Thyroid gland (tissue), 4 donors: Measurements from ENCODE around the gene ZNF462. TPM values are rescaled to one million over a fixed set of nuclear protein-coding genes. Genes with fewer than 3 reads are reported as not detected.

Experiments
- DNase-seq, 2 donors: peaks; one replicate each; pipeline ENCODE4 v3.0.0-alpha.2; 2019
- H3K27ac ChIP-seq, 3 donors: fragments of 200-600 bp; sonication (generic); 1 replicate in 2 of 3; 2 replicates in 1 of 3; pipeline ENCODE4 v1.5.1; 2016 to 2019; ENCODE audit warnings: mild to moderate bottlenecking in 1 of 3, moderate library complexity in 1 of 3
- H3K27me3 ChIP-seq: fragments of 200-600 bp; sonication (generic); one replicate; pipeline ENCODE4 v1.5.1; 2019
- H3K36me3 ChIP-seq, 2 donors: fragments of 200-600 bp; sonication (generic); one replicate each; pipeline ENCODE4 v1.5.1; 2016 to 2019
- H3K4me1 ChIP-seq, 2 donors: fragments of 200-600 bp; sonication (generic); one replicate each; pipeline ENCODE4 v1.5.1; 2017 to 2019
- H3K4me3 ChIP-seq, 3 donors: fragments of 200-600 bp; sonication (generic); replicated peaks in 1 of 3; 1 replicate in 2 of 3; 2 replicates in 1 of 3; pipeline ENCODE4 v1.5.1; 2016; ENCODE audit warnings: mild to moderate bottlenecking in 1 of 3
- H3K9me3 ChIP-seq: fragments of 200-600 bp; sonication (generic); one replicate; pipeline ENCODE4 v1.5.1; 2017
- POLR2A ChIP-seq, 2 donors: fragments of 450-650 bp; IDR thresholded peaks; one replicate each; pipeline ENCODE4 v1.6.1; 2017; ENCODE audit warnings: antibody characterized with exemption in 2 of 2, mild to moderate bottlenecking in 2 of 2, moderate library complexity in 1 of 2
- WGBS, 2 donors: methylation state at CpG; one replicate each; pipeline ENCODE4 v1.1.5; 2017; 5-methylcytosine and 5-hydroxymethylcytosine counted together
- intact Hi-C: fragments of 100-400 bp; cut with DNase I; formaldehyde crosslinking; loops from one replicate; pipeline ENCODE4 v1.15.1; 2023
- total RNA-seq, 4 donors: library from RNA; depleted of rRNA; stranded (reverse); fragments of >200 nt; gene quantifications; one replicate each; pipeline ENCODE4 v1.2.3, GENCODE V29; 2016
- TF ChIP-seq, protein P1 (sequence below), 6 experiments: fragments of 200-600 bp in 3 of 6; fragments of 450-650 bp in 3 of 6; sonication (generic) in 3 of 6; IDR thresholded peaks; one replicate each; pipeline ENCODE4 v1.5.1; 2016 to 2019; ENCODE audit warnings: antibody characterized with exemption in 6 of 6, mild to moderate bottlenecking in 2 of 6, inconsistent platforms in 1 of 6, moderate library complexity in 1 of 6

The ZNF462 gene
- total RNA-seq, 4 donors from 2014 or later = 33.3 to 60.4 (median 46.3) TPM

DNA sequence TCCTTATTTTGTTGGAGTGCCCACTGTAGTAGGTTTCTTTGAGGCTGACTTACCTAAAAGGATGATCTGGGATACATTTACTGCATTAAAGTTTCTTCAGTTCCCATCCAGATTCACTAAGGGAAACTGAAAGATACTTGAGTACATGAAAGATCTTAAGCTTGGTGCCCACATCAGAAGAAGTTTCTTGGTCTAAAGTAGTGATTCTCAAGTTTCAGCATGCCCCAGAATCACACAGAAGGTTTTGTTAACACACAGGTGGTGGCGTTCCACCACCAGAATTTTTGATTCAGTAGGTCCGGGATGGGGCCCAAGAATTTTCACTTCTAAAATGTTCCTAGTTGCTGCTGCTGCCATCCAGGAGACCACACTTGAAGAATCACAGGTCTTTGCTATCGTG lies 171.0 kb downstream of the ZNF462 start:
- H3K36me3 ChIP-seq = no peaks in the 10 kb centered on the region
- 83 to 88% methylated on average over 3 of the region's 3 CpGs for WGBS, 2 donors
- H3K9me3 ChIP-seq = no peaks in the 10 kb centered on the region
- TF ChIP-seq POLR2A (IDR thresholded peaks at IDR 0.05) = no peak
- TF ChIP-seq, protein P1, sequence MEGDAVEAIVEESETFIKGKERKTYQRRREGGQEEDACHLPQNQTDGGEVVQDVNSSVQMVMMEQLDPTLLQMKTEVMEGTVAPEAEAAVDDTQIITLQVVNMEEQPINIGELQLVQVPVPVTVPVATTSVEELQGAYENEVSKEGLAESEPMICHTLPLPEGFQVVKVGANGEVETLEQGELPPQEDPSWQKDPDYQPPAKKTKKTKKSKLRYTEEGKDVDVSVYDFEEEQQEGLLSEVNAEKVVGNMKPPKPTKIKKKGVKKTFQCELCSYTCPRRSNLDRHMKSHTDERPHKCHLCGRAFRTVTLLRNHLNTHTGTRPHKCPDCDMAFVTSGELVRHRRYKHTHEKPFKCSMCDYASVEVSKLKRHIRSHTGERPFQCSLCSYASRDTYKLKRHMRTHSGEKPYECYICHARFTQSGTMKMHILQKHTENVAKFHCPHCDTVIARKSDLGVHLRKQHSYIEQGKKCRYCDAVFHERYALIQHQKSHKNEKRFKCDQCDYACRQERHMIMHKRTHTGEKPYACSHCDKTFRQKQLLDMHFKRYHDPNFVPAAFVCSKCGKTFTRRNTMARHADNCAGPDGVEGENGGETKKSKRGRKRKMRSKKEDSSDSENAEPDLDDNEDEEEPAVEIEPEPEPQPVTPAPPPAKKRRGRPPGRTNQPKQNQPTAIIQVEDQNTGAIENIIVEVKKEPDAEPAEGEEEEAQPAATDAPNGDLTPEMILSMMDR (IDR thresholded peaks at IDR 0.05) = no peak
- intact Hi-C loops = no loop called here
- H3K27ac ChIP-seq = no peak overlapping the region
- H3K27me3 ChIP-seq = no peaks in the 10 kb centered on the region
- H3K4me1 ChIP-seq = no peaks in the 10 kb centered on the region
- DNase-seq = no peak
- H3K4me3 ChIP-seq = no peak overlapping the region

DNA sequence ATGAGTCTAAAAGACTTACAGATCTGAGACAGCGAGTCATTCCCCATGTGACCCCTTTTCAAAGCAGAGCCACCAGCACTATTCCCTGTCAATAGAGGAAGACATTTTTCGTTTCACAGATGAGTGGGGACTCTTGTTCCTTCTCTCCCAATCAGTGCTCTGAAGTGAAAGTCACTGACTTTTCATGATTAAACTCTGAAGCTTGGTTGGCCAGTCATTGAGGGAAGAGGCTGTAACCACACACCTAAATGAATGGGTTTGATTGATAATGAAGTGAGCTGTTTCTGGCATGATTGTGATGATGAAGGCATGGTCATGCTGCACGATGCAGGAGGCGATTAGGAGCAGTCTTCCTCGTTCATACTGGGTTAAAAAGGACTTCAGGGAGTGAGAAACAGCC lies 171.9 kb downstream of the ZNF462 start:
- H3K4me1 ChIP-seq = no peaks in the 10 kb centered on the region
- DNase-seq = no peak
- H3K36me3 ChIP-seq = no peaks in the 10 kb centered on the region
- H3K9me3 ChIP-seq = no peaks in the 10 kb centered on the region
- H3K4me3 ChIP-seq = no peak overlapping the region
- WGBS, 2 donors = 87 to 91% methylated on average over 5 of the region's 5 CpGs
- no peak overlapping the region for H3K27ac ChIP-seq
- intact Hi-C loops = no loop called here
- H3K27me3 ChIP-seq = no peaks in the 10 kb centered on the region
- no peak for TF ChIP-seq POLR2A (IDR thresholded peaks at IDR 0.05)
- TF ChIP-seq, protein P1 (IDR thresholded peaks at IDR 0.05) = no peak

DNA sequence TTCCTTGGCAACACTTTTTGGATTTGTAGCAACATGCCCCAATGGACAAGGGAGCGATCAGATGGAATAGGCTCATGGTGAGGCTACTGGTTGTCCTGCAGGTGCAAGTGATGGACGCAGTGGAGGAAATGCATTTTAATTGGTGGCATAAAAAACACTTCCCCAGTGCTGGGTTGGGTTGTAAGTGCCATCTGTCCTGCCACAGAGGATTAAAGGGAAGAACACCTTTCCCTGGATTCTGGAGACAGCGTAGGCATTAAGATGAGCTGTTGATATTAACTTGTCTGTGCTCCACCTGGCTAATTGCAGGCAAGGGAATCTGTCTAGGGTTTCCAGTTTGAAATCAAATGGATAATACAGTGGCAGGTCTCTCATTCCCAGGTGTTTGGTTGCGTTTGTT lies 173.4 kb downstream of the ZNF462 start:
- H3K36me3 ChIP-seq = no peaks in the 10 kb centered on the region
- no peaks in the 10 kb centered on the region for H3K27me3 ChIP-seq
- H3K4me3 ChIP-seq = no peak overlapping the region
- no peaks in the 10 kb centered on the region for H3K4me1 ChIP-seq
- TF ChIP-seq POLR2A (IDR thresholded peaks at IDR 0.05) = no peak
- DNase-seq = no peak
- H3K27ac ChIP-seq = no peak overlapping the region
- H3K9me3 ChIP-seq = no peaks in the 10 kb centered on the region
- intact Hi-C loops = no loop called here
- WGBS, 2 donors = 95 to 98% methylated on average over 4 of the region's 4 CpGs

DNA sequence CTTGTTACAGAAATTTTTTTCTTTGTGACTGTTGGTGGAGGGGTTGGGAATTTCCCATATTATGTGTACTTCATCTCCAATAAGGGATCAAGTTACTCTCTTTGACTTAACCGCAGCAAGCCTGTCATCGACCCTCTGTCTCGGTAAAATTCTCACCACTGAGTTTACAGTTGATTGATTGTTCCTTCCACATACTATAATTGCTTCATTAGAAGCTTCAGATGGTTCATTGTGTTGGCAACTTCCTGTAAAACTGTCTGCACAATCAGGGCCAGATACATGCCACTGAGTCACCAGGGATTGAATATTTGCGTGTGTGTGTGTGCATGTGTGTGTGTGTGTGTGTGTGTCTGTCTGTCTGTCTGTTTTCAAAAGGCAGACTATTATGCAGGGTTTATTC lies 176.6 kb downstream of the ZNF462 start:
- WGBS, 2 donors = 67 to 70% methylated on average over 4 of the region's 4 CpGs
- intact Hi-C loops = no loop called here
- no peaks in the 10 kb centered on the region for H3K9me3 ChIP-seq
- H3K36me3 ChIP-seq = no peaks in the 10 kb centered on the region
- no peak overlapping the region for H3K4me3 ChIP-seq
- DNase-seq = no peak
- no peaks in the 10 kb centered on the region for H3K27me3 ChIP-seq
- TF ChIP-seq POLR2A (IDR thresholded peaks at IDR 0.05) = no peak
- H3K27ac ChIP-seq = no peak overlapping the region
- H3K4me1 ChIP-seq = no peaks in the 10 kb centered on the region

DNA sequence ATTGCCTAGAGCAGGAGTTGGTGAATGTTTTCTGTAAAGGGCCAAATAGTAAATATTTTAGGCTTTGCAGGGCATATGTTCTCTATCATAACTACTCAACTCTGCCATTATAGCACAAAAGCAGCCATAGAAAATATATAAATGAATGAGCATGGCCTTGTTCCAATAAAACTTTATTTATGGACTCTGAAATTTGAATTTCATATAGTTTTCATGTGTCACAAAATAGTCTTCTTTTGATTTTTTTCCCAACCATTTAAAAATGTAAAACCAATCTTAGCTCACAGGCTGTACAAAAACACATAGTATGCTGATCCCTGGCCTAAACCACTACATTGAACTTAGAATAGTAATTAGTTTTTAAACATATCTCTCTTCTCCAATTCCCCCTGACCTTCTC lies 179.6 kb downstream of the ZNF462 start:
- H3K4me1 ChIP-seq = no peaks in the 10 kb centered on the region
- no peak overlapping the region for H3K27ac ChIP-seq
- H3K27me3 ChIP-seq = no peaks in the 10 kb centered on the region
- H3K36me3 ChIP-seq = no peaks in the 10 kb centered on the region
- no peak for DNase-seq
- H3K4me3 ChIP-seq = no peak overlapping the region
- TF ChIP-seq POLR2A (IDR thresholded peaks at IDR 0.05) = no peak
- TF ChIP-seq, protein P1 (IDR thresholded peaks at IDR 0.05) = no peak
- H3K9me3 ChIP-seq = no peaks in the 10 kb centered on the region
- intact Hi-C loops = no loop called here

DNA sequence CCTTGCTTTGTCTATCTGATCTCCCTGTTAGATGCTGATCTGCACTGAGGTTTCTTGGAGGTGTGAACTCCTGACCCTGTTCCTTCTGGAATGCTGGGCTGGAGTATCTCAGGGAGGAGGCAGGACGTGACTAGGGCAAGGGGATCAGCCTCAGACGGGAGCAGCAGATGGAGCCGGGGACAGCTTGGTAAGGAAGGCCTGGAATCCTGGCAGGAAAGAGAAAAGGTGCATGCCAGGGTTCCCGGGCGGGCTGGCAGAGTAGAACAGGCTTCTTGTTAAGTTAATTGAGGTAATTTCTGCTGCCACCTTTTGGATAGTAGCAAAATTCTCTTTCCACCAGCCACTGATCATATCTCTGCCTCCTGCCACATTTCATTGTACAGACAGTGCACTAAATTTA lies 180.9 kb downstream of the ZNF462 start:
- no peak overlapping the region for H3K27ac ChIP-seq
- intact Hi-C loops = no loop called here
- H3K4me1 ChIP-seq = no peaks in the 10 kb centered on the region
- H3K4me3 ChIP-seq = no peak overlapping the region
- no peaks in the 10 kb centered on the region for H3K27me3 ChIP-seq
- no peaks in the 10 kb centered on the region for H3K36me3 ChIP-seq
- H3K9me3 ChIP-seq = no peaks in the 10 kb centered on the region
- WGBS, 2 donors = 72 to 76% methylated on average over 5 of the region's 5 CpGs
- no peak for DNase-seq
- no peak for TF ChIP-seq POLR2A (IDR thresholded peaks at IDR 0.05)
- TF ChIP-seq, protein P1 (IDR thresholded peaks at IDR 0.05) = no peak
